ENCODE measurements around the gene ATG12.
"Not testable (repeated sequence)": the region's sequence is repeated elsewhere in the genome, so short reads cannot be mapped to it uniquely, and the experiment has no call there.

The ATG12 gene

GRCh38 chr5:115842089-115842935 is 947 bp upstream of the ATG12 start:
- peak; percentile 24 for DNase-seq

- DNase-seq = no peak
These were observed 492 bp downstream of the ATG12 start for GRCh38 chr5:115840873-115841272.

GRCh38 chr5:115838885-115839518 is 2.4 kb downstream of the ATG12 start:
- peak; percentile 81 for DNase-seq

- DNase-seq = no peak
These were observed 5.9 kb downstream of the ATG12 start for GRCh38 chr5:115835481-115835880.

- DNase-seq = peak; percentile 61
These were observed 10.1 kb downstream of the ATG12 start for GRCh38 chr5:115831163-115831768.

- no peak for DNase-seq
These were observed 11.5 kb downstream of the ATG12 start for GRCh38 chr5:115829913-115830312.

GRCh38 chr5:115825948-115826347 is 15.4 kb downstream of the ATG12 start:
- DNase-seq = no peak

GRCh38 chr5:115824983-115825382 is 16.4 kb downstream of the ATG12 start:
- not testable (repeated sequence) for DNase-seq

GRCh38 chr5:115820846-115821245 is 20.5 kb downstream of the ATG12 start:
- no peak for DNase-seq

GRCh38 chr5:115818821-115819220 is 22.5 kb downstream of the ATG12 start:
- no peak for DNase-seq

- DNase-seq = no peak
These were observed 24.0 kb downstream of the ATG12 start for GRCh38 chr5:115817386-115817785.

- DNase-seq = peak; percentile 4
These were observed 24.9 kb downstream of the ATG12 start, which contains the start of gene CDO1 for GRCh38 chr5:115816226-115817081. CDO1 (minus strand) TSS chr5:115816659; CDS start chr5:115816397, 262 bp downstream.

GRCh38 chr5:115815693-115816225 is 25.6 kb downstream of the ATG12 start:
- no peak for DNase-seq

- DNase-seq = no peak
These were observed 26.2 kb downstream of the ATG12 start for GRCh38 chr5:115815006-115815692.

GRCh38 chr5:115813719-115814118 is 27.6 kb downstream of the ATG12 start:
- no peak for DNase-seq

- DNase-seq = no peak
These were observed 29.0 kb downstream of the ATG12 start for GRCh38 chr5:115812372-115812771.

GRCh38 chr5:115811406-115811805 is 30.0 kb downstream of the ATG12 start:
- DNase-seq = no peak

GRCh38 chr5:115810761-115811160 is 30.6 kb downstream of the ATG12 start:
- DNase-seq = no peak

- no peak for DNase-seq
These were observed 31.4 kb downstream of the ATG12 start for GRCh38 chr5:115809946-115810345.

- not testable (repeated sequence) for DNase-seq
These were observed 33.3 kb downstream of the ATG12 start for GRCh38 chr5:115808066-115808465.

GRCh38 chr5:115807654-115808052 is 33.7 kb downstream of the ATG12 start:
- DNase-seq = no peak

All from CD4-positive, alpha-beta T cell treated with Interleukin-17A for 1 hour (primary cell).